Activated B cell treated with CpG ODN at 0.5 μM for 24 hours (primary cell): Measurements from ENCODE around the gene LAMA3. TPM values are rescaled to one million over a fixed set of nuclear protein-coding genes. Genes with fewer than 3 reads are reported as not detected.

Experiments used
- ATAC-seq: fragments of 200-7000 bp; cut with Tn5 transposase; one replicate; pipeline ENCODE4 v1.10.0; 2021; ENCODE audit warnings: low read depth, mild to moderate bottlenecking, moderate library complexity
- CTCF ChIA-PET: fragments of 350-600 bp; sonication (Branson Sonifier 250); formaldehyde crosslinking; loops from one replicate; lab custom pipeline; 2021; ENCODE audit warnings: antibody characterized with exemption; lab: Charles Lee
- POLR2A ChIA-PET: fragments of 350-600 bp; sonication (Branson Sonifier 250); formaldehyde crosslinking; loops from one replicate; lab custom pipeline; 2021; ENCODE audit warnings: antibody characterized with exemption; lab: Charles Lee
- DNase-seq: peaks from one replicate; pipeline ENCODE4 v3.0.0; 2022
- H3K27ac Mint-ChIP-seq: one replicate; pipeline ENCODE4 v1.8.0; 2020; ENCODE audit warnings: mixed read lengths
- H3K27me3 Mint-ChIP-seq: one replicate; pipeline ENCODE4 v1.8.0; 2021; ENCODE audit warnings: mixed read lengths
- H3K36me3 Mint-ChIP-seq: one replicate; pipeline ENCODE4 v1.8.0; 2021; ENCODE audit warnings: low read depth, mixed read lengths
- H3K4me1 Mint-ChIP-seq: one replicate; pipeline ENCODE4 v1.8.0; 2021; ENCODE audit warnings: mixed read lengths
- H3K4me3 Mint-ChIP-seq: one replicate; pipeline ENCODE4 v1.8.0; 2020; ENCODE audit warnings: mild to moderate bottlenecking, mixed read lengths
- H3K9me3 Mint-ChIP-seq: one replicate; pipeline ENCODE4 v1.8.0; 2020; ENCODE audit warnings: mixed read lengths
- intact Hi-C: fragments of 100-400 bp; cut with micrococcal nuclease; formaldehyde crosslinking; loops from one replicate; pipeline ENCODE4 v1.15.1; 2024
- total RNA-seq: library from RNA; stranded (reverse); gene quantifications from 2 replicates; pipeline ENCODE4 v1.2.3, GENCODE V29; 2022
- TF ChIP-seq, protein P1 (sequence below): fragments of 200-600 bp; IDR thresholded peaks from one replicate; pipeline ENCODE4 v1.8.0; 2022; ENCODE audit warnings: antibody characterized with exemption, mild to moderate bottlenecking

LAMA3 gene
- total RNA-seq, 1 donor from 2014 or later: not detected

DNA sequence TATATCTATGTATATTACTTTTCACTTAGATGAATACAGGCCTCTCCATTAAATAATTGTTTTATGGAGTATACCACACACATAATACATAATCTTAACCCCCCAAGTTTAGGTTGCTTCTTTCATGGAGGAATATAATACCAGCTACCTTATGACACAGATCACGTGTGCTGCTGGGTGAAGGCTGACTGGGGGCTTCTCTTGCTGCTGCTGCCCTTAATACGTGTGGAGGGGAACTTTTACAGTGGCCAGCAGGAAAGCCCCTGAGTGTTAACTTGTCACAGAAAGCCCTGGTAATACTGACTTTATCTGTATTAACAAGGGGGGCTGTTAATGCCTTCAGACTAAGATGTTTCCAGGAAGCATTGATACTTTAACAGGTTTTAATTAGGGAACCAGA is 63.1 kb downstream of the LAMA3 start:
- Mint-ChIP-seq H3K27me3 (peaks cover 6% of the 10 kb centered on the region), H3K27ac (no peak overlapping the region), H3K4me3 (no peak overlapping the region), H3K4me1 (no peaks in the 10 kb centered on the region), H3K36me3 (no peaks in the 10 kb centered on the region), H3K9me3 (no peaks in the 10 kb centered on the region)
- POLR2A ChIA-PET: no interaction called here
- CTCF ChIA-PET: no interaction called here
- TF ChIP-seq, protein P1, sequence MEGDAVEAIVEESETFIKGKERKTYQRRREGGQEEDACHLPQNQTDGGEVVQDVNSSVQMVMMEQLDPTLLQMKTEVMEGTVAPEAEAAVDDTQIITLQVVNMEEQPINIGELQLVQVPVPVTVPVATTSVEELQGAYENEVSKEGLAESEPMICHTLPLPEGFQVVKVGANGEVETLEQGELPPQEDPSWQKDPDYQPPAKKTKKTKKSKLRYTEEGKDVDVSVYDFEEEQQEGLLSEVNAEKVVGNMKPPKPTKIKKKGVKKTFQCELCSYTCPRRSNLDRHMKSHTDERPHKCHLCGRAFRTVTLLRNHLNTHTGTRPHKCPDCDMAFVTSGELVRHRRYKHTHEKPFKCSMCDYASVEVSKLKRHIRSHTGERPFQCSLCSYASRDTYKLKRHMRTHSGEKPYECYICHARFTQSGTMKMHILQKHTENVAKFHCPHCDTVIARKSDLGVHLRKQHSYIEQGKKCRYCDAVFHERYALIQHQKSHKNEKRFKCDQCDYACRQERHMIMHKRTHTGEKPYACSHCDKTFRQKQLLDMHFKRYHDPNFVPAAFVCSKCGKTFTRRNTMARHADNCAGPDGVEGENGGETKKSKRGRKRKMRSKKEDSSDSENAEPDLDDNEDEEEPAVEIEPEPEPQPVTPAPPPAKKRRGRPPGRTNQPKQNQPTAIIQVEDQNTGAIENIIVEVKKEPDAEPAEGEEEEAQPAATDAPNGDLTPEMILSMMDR: no peak
- intact Hi-C loops: no loop called here
- ATAC-seq: no peak
- DNase-seq: no peak

GRCh38 chr18:23752796-23753195 is 63.5 kb downstream of the LAMA3 start:
- no peaks in the 10 kb centered on the region for H3K36me3 Mint-ChIP-seq

GRCh38 chr18:23756590-23757436 is 67.6 kb downstream of the LAMA3 start:
- H3K27me3 Mint-ChIP-seq: peaks cover 6% of the 10 kb centered on the region
- ChIA-PET CTCF (no interaction called here), POLR2A (no interaction called here)
- TF ChIP-seq, protein P1: no peak
- intact Hi-C loops: no loop called here
- no peaks in the 10 kb centered on the region for H3K4me1 Mint-ChIP-seq
- H3K36me3 Mint-ChIP-seq: no peaks in the 10 kb centered on the region
- no peaks in the 10 kb centered on the region for H3K9me3 Mint-ChIP-seq
- ATAC-seq (no peak), DNase-seq (no peak)
- H3K27ac Mint-ChIP-seq: no peak overlapping the region
- H3K4me3 Mint-ChIP-seq: no peak overlapping the region

More at GRCh38 chr18:23752796-23753195, 63.5 kb downstream of the LAMA3 start:
- ATAC-seq (no peak), DNase-seq (no peak)
- Mint-ChIP-seq H3K4me1 (no peaks in the 10 kb centered on the region), H3K4me3 (no peak overlapping the region), H3K9me3 (no peaks in the 10 kb centered on the region), H3K27ac (no peak overlapping the region), H3K27me3 (peaks cover 9% of the 10 kb centered on the region)
- intact Hi-C loops: no loop called here
- TF ChIP-seq, protein P1: no peak
- ChIA-PET CTCF (no interaction called here), POLR2A (no interaction called here)

GRCh38 chr18:23757437-23757733 is 68.1 kb downstream of the LAMA3 start:
- TF ChIP-seq, protein P1: no peak

GRCh38 chr18:23758281-23758680 is 69.0 kb downstream of the LAMA3 start:
- POLR2A ChIA-PET: no interaction called here
- TF ChIP-seq, protein P1: no peak

More at GRCh38 chr18:23757437-23757733, 68.1 kb downstream of the LAMA3 start:
- no peaks in the 10 kb centered on the region for H3K9me3 Mint-ChIP-seq
- intact Hi-C loops: no loop called here
- ATAC-seq (no peak), DNase-seq (no peak)
- ChIA-PET POLR2A (no interaction called here), CTCF (no interaction called here)
- no peak overlapping the region for H3K27ac Mint-ChIP-seq
- H3K27me3 Mint-ChIP-seq: peaks cover 6% of the 10 kb centered on the region
- H3K4me1 Mint-ChIP-seq: no peaks in the 10 kb centered on the region
- H3K36me3 Mint-ChIP-seq: no peaks in the 10 kb centered on the region
- no peak overlapping the region for H3K4me3 Mint-ChIP-seq

More at GRCh38 chr18:23758281-23758680, 69.0 kb downstream of the LAMA3 start:
- Mint-ChIP-seq H3K4me3 (no peak overlapping the region), H3K36me3 (no peaks in the 10 kb centered on the region), H3K27me3 (peaks cover 8% of the 10 kb centered on the region), H3K27ac (no peak overlapping the region), H3K4me1 (no peaks in the 10 kb centered on the region), H3K9me3 (no peaks in the 10 kb centered on the region)
- ATAC-seq: no peak
- DNase-seq: no peak
- intact Hi-C loops: no loop called here
- CTCF ChIA-PET: no interaction called here
